K562 (cell line): ENCODE results near the gene RBAK. TPM values are rescaled to one million over a fixed set of nuclear protein-coding genes. Genes with fewer than 3 reads are reported as not detected.

Experiments used
- ATF1 ChIP-seq, 2 experiments: fragments of 450-650 bp in 1 of 2; IDR thresholded peaks; 2 replicates each; pipeline ENCODE4 v1.6.1; 2016; ENCODE audit warnings: missing compliant biosample characterization in 1 of 2, missing genetic modification characterization in 1 of 2
- CBX5 ChIP-seq: IDR thresholded peaks from 2 replicates; pipeline ENCODE4 v1.6.1; 2014; ENCODE audit warnings: low read depth, borderline replicate concordance
- CCNT2 ChIP-seq: IDR thresholded peaks from 2 replicates; pipeline ENCODE4 v1.6.1; 2011; ENCODE audit warnings: borderline replicate concordance, low read depth, mild to moderate bottlenecking, moderate library complexity, mixed read lengths, low read length; ENCODE audit not compliant: insufficient read length; ENCODE audit errors: extremely low read depth
- CREM ChIP-seq: IDR thresholded peaks from 2 replicates; pipeline ENCODE4 v1.6.1; 2014; ENCODE audit warnings: antibody characterized with exemption, low read depth
- ESRRA ChIP-seq: fragments of 450-650 bp; IDR thresholded peaks from 2 replicates; pipeline ENCODE4 v1.6.1; 2014; ENCODE audit warnings: low read depth, mild to moderate bottlenecking, moderate library complexity, borderline replicate concordance
- ETV1 ChIP-seq: fragments of 450-650 bp; conservative IDR thresholded peaks from 2 replicates; pipeline ENCODE4 v1.6.1; 2016; ENCODE audit warnings: missing genetic modification characterization, control low read depth, low read depth, missing compliant biosample characterization
- ETV5 ChIP-seq: sonication (generic); formaldehyde crosslinking; IDR thresholded peaks from 2 replicates; pipeline ENCODE4 v1.4.0; 2020; ENCODE audit warnings: low read depth, mild to moderate bottlenecking, missing genetic modification reagents
- KDM2B ChIP-seq: fragments of 250-450 bp; sonication (Bioruptor Pico); IDR thresholded peaks from 2 replicates; pipeline ENCODE4 v1.8.0; 2021; ENCODE audit warnings: mild to moderate bottlenecking, moderate library complexity
- KDM5B ChIP-seq: fragments of 200-600 bp; sonication (generic); IDR thresholded peaks from 2 replicates; pipeline ENCODE4 v1.6.1; 2012; ENCODE audit warnings: low read depth, mild to moderate bottlenecking, moderate library complexity, low read length, control low read depth, inconsistent platforms; ENCODE audit not compliant: insufficient replicate concordance
- MYC ChIP-seq, 2 experiments: fragments of 250-450 bp in 1 of 2; sonication (Bioruptor Pico) in 1 of 2; IDR thresholded peaks; 2 replicates each; pipeline versions ENCODE4 v1.5.1 to v1.6.1; 2012 to 2021; ENCODE audit warnings: low read depth in 2 of 2, borderline replicate concordance in 1 of 2, improper control_type of control experiment in 1 of 2, low read length in 1 of 2, mild to moderate bottlenecking in 1 of 2, moderate library complexity in 1 of 2
- NONO ChIP-seq, 2 experiments: fragments of 200-400 bp in 1 of 2; fragments of 450-650 bp in 1 of 2; formaldehyde crosslinking in 1 of 2; IDR thresholded peaks; 2 replicates each; pipeline ENCODE4 v1.6.1; 2017; ENCODE audit warnings: low read depth in 2 of 2, mild to moderate bottlenecking in 2 of 2, moderate library complexity in 2 of 2, low read length in 1 of 2
- RBBP5 ChIP-seq: fragments of 200-600 bp; sonication (generic); IDR thresholded peaks from 2 replicates; pipeline ENCODE4 v1.6.1; 2012; ENCODE audit warnings: borderline replicate concordance, mild to moderate bottlenecking, low read length, control low read depth, inconsistent platforms; ENCODE audit not compliant: insufficient read depth, poor library complexity, severe bottlenecking
- RBM14 ChIP-seq: fragments of 200-400 bp; formaldehyde crosslinking; IDR thresholded peaks from 2 replicates; pipeline ENCODE4 v1.6.1; 2018; ENCODE audit warnings: low read depth, mild to moderate bottlenecking, low read length, moderate library complexity, borderline replicate concordance; ENCODE audit not compliant: insufficient read depth
- ZNF263 ChIP-seq: sonication (generic); formaldehyde crosslinking; IDR thresholded peaks from 2 replicates; pipeline ENCODE4 v1.8.0; 2022; ENCODE audit warnings: mild to moderate bottlenecking, missing genetic modification reagents, borderline replicate concordance
- polyA plus RNA-seq, 8 experiments: library from polyadenylated mRNA; depleted of rRNA in 4 of 8; stranded (reverse) in 5 of 8; unstranded in 3 of 8; fragments of >200 nt; fragmentation: Nextera tagmentation in 2 of 8; fragmentation: Illumina TruSeq in 1 of 8; extraction: Ambion mirVana in 2 of 8; extraction: Trizol in 1 of 8; gene quantifications; 2 replicates each; pipeline versions ENCODE4 v1.2.1 to v1.2.3, GENCODE V29; 2011 to 2014; ENCODE audit warnings: inconsistent platforms in 1 of 8, missing spikeins in 1 of 8
- total RNA-seq, 7 experiments: library from RNA; depleted of rRNA in 6 of 7; stranded (reverse); fragments of >200 nt in 6 of 7; fragmentation: Illumina TruSeq in 2 of 7; extraction: Trizol in 2 of 7; gene quantifications; 2 replicates each; pipeline versions ENCODE4 v1.2.1 to v1.2.3, GENCODE V29; 2011 to 2021; ENCODE audit warnings: low replicate concordance in 1 of 7
- TF ChIP-seq, protein P1 (sequence below), 2 experiments: fragments of 450-650 bp; IDR thresholded peaks; 2 replicates each; pipeline ENCODE4 v1.6.1; 2016
- TF ChIP-seq, protein P2 (sequence below): fragments of 450-650 bp; IDR thresholded peaks from 2 replicates; pipeline ENCODE4 v1.6.1; 2017; ENCODE audit warnings: antibody characterized with exemption, mild to moderate bottlenecking
- TF ChIP-seq, protein P3 (sequence below), 2 experiments: IDR thresholded peaks; 2 replicates each; pipeline ENCODE4 v1.6.1; 2011; ENCODE audit warnings: borderline replicate concordance in 1 of 2, control low read depth in 1 of 2, low read depth in 1 of 2, low read length in 1 of 2, mild to moderate bottlenecking in 1 of 2, mixed read lengths in 1 of 2, moderate library complexity in 1 of 2; ENCODE audit not compliant: insufficient read depth in 1 of 2, insufficient read length in 1 of 2, poor library complexity in 1 of 2, severe bottlenecking in 1 of 2; ENCODE audit errors: extremely low read depth in 1 of 2

Gene RBAK
- total and polyA plus RNA-seq, 9 of the 15 experiments (the other 6 are each of a cell fraction or from before 2014, with no cell fraction given): 2.7 to 13.2 (median 10.1) TPM

DNA sequence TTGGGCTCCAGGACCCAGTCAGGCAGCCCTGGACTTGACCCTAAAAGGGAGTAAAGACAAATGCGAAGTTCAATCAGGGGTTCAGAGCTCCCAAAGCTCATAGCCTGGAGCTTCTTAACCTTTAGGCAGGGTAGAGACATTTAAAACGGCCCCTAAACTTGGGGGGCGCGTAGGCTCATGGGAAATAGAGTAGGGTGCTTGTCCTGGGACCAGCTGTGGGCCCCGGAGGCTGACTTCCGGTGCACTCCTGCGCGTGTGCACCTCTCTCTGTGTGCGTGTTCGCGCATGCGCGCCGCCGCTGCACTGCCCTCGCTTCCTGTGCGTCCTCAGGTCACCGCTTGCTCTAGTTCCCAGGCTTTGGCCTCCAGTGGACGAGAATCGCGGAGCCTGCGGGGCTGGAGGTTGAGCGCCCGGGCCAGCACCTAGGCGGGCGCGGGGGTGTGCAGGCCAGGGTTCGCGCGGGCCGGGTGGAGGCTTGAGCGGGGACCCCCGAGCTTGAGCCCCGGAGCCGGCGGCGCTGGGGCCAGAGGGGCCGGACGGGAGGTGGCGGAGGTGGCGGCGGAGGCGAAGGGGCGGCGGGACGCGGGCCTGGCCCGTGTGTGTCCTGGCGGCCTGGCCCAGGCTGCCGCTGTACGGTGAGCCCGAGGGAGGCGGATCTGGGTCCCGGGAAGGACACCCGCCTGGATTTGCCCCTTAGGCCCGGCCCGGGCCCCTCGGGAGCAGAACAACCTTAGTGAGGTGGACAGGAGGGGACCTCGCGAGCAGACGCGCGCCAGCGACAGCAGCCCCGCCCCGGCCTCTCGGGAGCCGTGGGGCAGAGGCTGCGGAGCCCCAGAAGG, at the start of gene RBAK (continued):
- TF ChIP-seq, protein P1, sequence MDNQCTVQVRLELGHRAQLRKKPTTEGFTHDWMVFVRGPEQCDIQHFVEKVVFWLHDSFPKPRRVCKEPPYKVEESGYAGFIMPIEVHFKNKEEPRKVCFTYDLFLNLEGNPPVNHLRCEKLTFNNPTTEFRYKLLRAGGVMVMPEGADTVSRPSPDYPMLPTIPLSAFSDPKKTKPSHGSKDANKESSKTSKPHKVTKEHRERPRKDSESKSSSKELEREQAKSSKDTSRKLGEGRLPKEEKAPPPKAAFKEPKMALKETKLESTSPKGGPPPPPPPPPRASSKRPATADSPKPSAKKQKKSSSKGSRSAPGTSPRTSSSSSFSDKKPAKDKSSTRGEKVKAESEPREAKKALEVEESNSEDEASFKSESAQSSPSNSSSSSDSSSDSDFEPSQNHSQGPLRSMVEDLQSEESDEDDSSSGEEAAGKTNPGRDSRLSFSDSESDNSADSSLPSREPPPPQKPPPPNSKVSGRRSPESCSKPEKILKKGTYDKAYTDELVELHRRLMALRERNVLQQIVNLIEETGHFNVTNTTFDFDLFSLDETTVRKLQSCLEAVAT (IDR thresholded peaks at IDR 0.05): no peak
- TF ChIP-seq RBM14 (0 out of 2 replicates have a peak, but pooled peaks have one; percentile 69), CBX5 (peak; percentile 6; the same call in 1 of the 2 replicates), NONO (IDR thresholded peaks at IDR 0.05; ENCODE audit: low read depth in 2 of 2, low read length in 1 of 2) (peak in 1 of 2 experiments; percentile 88; a peak in 2 of 4 replicates), KDM5B (peak; percentile 78), RBBP5 (peak; percentile 86), ETV1 (tag) (peak; percentile 93), MYC (IDR thresholded peaks at IDR 0.05; ENCODE audit: low read depth, low read length) (peak; percentile 62; the same call in 1 of the 2 replicates), MYC (CRISPR knock-in tag; IDR thresholded peaks at IDR 0.05; ENCODE audit: borderline replicate concordance, low read depth) (no peak), KDM2B (CRISPR knock-in tag) (no peak; the same call in 1 of the 2 replicates), ZNF263 (CRISPR knock-in tag) (0 out of 2 replicates have a peak, but pooled peaks have one; percentile 39), ESRRA (peak; percentile 70), ATF1 (CRISPR knock-in tag; IDR thresholded peaks at IDR 0.05) (no peak), ATF1 (tag; IDR thresholded peaks at IDR 0.05) (peak; percentile 48; the same call in 1 of the 2 replicates), CREM (peak; percentile 71), ETV5 (CRISPR knock-in tag) (peak; percentile 87; the same call in 1 of the 2 replicates), CCNT2 (peak; percentile 12)
- TF ChIP-seq, protein P2, sequence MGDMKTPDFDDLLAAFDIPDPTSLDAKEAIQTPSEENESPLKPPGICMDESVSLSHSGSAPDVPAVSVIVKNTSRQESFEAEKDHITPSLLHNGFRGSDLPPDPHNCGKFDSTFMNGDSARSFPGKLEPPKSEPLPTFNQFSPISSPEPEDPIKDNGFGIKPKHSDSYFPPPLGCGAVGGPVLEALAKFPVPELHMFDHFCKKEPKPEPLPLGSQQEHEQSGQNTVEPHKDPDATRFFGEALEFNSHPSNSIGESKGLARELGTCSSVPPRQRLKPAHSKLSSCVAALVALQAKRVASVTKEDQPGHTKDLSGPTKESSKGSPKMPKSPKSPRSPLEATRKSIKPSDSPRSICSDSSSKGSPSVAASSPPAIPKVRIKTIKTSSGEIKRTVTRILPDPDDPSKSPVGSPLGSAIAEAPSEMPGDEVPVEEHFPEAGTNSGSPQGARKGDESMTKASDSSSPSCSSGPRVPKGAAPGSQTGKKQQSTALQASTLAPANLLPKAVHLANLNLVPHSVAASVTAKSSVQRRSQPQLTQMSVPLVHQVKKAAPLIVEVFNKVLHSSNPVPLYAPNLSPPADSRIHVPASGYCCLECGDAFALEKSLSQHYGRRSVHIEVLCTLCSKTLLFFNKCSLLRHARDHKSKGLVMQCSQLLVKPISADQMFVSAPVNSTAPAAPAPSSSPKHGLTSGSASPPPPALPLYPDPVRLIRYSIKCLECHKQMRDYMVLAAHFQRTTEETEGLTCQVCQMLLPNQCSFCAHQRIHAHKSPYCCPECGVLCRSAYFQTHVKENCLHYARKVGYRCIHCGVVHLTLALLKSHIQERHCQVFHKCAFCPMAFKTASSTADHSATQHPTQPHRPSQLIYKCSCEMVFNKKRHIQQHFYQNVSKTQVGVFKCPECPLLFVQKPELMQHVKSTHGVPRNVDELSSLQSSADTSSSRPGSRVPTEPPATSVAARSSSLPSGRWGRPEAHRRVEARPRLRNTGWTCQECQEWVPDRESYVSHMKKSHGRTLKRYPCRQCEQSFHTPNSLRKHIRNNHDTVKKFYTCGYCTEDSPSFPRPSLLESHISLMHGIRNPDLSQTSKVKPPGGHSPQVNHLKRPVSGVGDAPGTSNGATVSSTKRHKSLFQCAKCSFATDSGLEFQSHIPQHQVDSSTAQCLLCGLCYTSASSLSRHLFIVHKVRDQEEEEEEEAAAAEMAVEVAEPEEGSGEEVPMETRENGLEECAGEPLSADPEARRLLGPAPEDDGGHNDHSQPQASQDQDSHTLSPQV: peak; percentile 52; the same call in 1 of the 2 replicates
- TF ChIP-seq, protein P3, sequence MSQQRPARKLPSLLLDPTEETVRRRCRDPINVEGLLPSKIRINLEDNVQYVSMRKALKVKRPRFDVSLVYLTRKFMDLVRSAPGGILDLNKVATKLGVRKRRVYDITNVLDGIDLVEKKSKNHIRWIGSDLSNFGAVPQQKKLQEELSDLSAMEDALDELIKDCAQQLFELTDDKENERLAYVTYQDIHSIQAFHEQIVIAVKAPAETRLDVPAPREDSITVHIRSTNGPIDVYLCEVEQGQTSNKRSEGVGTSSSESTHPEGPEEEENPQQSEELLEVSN (IDR thresholded peaks at IDR 0.05; ENCODE audit: borderline replicate concordance in 1 of 2, extremely low read depth in 1 of 2, insufficient read depth in 1 of 2, insufficient read length in 1 of 2, low read depth in 1 of 2, low read length in 1 of 2, poor library complexity in 1 of 2, severe bottlenecking in 1 of 2): peak; percentile 55 to 75
